BLaER1 treated with 17β-estradiol and CSF1 and Interleukin-3, amounts not matched to agents 10 nM and 100 nM (cell line): ENCODE measurements around the gene XYLB.

Source experiments
- H3K27ac ChIP-seq, 11 experiments: shearing (Covaris generic); formaldehyde crosslinking; 2 replicates each; pipeline ENCODE4 v1.8.1; 2022
- H3K27me3 ChIP-seq, 11 experiments: shearing (Covaris generic); formaldehyde crosslinking; 2 replicates each; pipeline ENCODE4 v1.8.1; 2022
- H3K36me3 ChIP-seq, 11 experiments: shearing (Covaris generic); formaldehyde crosslinking; 2 replicates each; pipeline ENCODE4 v1.8.1; 2022
- H3K4me1 ChIP-seq, 10 experiments: shearing (Covaris generic); formaldehyde crosslinking; 2 replicates each; pipeline ENCODE4 v1.8.1; 2022
- H3K4me2 ChIP-seq, 11 experiments: shearing (Covaris generic); formaldehyde crosslinking; 2 replicates each; pipeline ENCODE4 v1.8.1; 2022
- H3K4me3 ChIP-seq, 10 experiments: shearing (Covaris generic); formaldehyde crosslinking; 2 replicates each; pipeline ENCODE4 v1.8.1; 2022
- H3K9ac ChIP-seq, 11 experiments: shearing (Covaris generic); formaldehyde crosslinking; 2 replicates each; pipeline ENCODE4 v1.8.1; 2022
- H3K9me3 ChIP-seq, 11 experiments: shearing (Covaris generic); formaldehyde crosslinking; replicated peaks in 1 of 11; 2 replicates each; pipeline ENCODE4 v1.8.1; 2022
- H4K20me1 ChIP-seq, 11 experiments: shearing (Covaris generic); formaldehyde crosslinking; 2 replicates each; pipeline ENCODE4 v1.8.1; 2022
- Cebpa-rat ChIP-seq, 11 experiments: shearing (Covaris generic); IDR thresholded peaks; 2 replicates each; pipeline ENCODE4 v1.8.1; 2022

XYLB gene

DNA sequence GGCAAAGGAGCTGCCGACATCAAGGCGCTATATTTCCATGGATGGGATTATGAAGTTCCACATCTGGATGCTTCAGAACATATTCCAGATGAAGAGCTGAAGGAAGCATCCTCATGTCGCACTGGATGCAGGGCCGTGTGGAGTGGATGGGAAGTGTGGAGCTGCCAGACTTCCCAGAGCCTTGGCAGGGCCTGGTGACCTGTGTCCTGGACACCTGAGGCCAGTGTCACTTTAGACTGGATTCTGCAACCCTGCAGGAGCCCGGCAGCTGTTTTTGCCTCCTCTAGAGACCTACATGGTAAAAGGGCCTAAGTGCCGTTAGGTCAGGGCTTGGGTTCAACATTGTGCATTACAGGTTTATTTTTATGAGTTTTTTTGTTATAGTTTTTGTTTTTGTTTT is 11.3 kb upstream of the XYLB start:
- H3K4me3 ChIP-seq: no peak overlapping the region
- H3K9ac ChIP-seq: no peak overlapping the region
- H3K4me2 ChIP-seq: no peak overlapping the region
- H3K27ac ChIP-seq: no peak overlapping the region
- no peak for TF ChIP-seq Cebpa-rat (IDR thresholded peaks at IDR 0.05)
- H4K20me1 ChIP-seq: no peaks in the 10 kb centered on the region
- no peaks in the 10 kb centered on the region for H3K27me3 ChIP-seq
- no peaks in the 10 kb centered on the region for H3K36me3 ChIP-seq
- H3K9me3 ChIP-seq: no peaks in the 10 kb centered on the region
- no peaks in the 10 kb centered on the region for H3K4me1 ChIP-seq

GRCh38 chr3:38337703-38338102 is 8.9 kb upstream of the XYLB start:
- Histone ChIP-seq H3K4me2 (no peak overlapping the region), H3K4me1 (no peaks in the 10 kb centered on the region)
- no peak for TF ChIP-seq Cebpa-rat (IDR thresholded peaks at IDR 0.05)

DNA sequence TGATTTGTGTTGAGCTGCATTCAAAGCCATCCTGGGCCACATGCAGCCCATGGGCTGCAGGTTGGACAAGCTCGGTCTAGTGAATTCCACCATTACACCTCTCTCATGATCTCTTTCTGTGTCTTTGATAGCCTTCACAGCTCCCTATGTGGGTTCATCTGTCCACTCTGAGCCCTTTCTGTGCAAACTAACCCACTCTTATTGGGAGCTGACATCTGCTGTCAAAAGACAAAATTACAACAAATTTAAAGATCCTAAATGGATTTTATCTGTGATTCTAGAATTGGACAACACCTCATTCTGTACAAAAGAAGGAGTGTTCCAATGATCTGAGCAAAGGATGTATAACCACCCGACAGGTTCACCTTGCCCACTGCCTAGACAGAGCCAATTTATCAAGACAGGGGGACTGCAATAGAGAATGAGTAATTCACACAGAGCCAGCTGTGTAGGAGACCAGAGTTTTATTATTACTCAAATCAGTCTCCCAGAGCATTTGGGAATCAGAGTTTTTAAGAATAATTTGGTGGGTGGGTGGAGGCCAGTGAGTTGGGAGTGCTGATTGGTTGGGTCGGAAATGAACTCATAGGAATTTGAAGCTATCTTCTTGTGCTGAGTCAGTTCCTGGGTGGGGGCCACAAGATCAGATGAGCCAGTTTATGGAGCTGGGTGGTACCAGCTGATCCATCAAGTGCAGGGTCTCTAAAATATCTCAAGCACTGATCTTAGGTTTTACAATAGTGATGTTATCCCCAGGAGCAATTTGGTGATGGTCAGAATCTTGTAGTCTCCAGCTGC is 2.6 kb upstream of the XYLB start:
- no peak for TF ChIP-seq Cebpa-rat (IDR thresholded peaks at IDR 0.05)
- H3K9ac ChIP-seq: no peak overlapping the region
- H3K27me3 ChIP-seq: no peaks in the 10 kb centered on the region
- no peak overlapping the region for H3K27ac ChIP-seq
- no peak overlapping the region for H3K4me2 ChIP-seq
- H3K4me3 ChIP-seq: no peak overlapping the region
- peaks cover 0 to under 1% (median 0%) of the 10 kb centered on the region in 11 experiments; a peak in 4 of 22 replicates for H3K9me3 ChIP-seq
- H3K36me3 ChIP-seq: 0 out of 22 replicates have a peak, but pooled peaks cover 0 to under 1% (median 0%) of the 10 kb centered on the region in 11 experiments
- 0 out of 22 replicates have a peak, but pooled peaks cover 0 to under 1% (median 0%) of the 10 kb centered on the region in 11 experiments for H4K20me1 ChIP-seq
- peaks cover 19 to 27% (median 20%) of the 10 kb centered on the region in 10 experiments for H3K4me1 ChIP-seq

More at GRCh38 chr3:38337703-38338102, 8.9 kb upstream of the XYLB start:
- Histone ChIP-seq H3K4me3 (no peak overlapping the region), H3K9ac (no peak overlapping the region), H3K27ac (no peak overlapping the region), H4K20me1 (no peaks in the 10 kb centered on the region), H3K36me3 (no peaks in the 10 kb centered on the region), H3K9me3 (no peaks in the 10 kb centered on the region; a peak in 1 of 22 replicates), H3K27me3 (no peaks in the 10 kb centered on the region)

DNA sequence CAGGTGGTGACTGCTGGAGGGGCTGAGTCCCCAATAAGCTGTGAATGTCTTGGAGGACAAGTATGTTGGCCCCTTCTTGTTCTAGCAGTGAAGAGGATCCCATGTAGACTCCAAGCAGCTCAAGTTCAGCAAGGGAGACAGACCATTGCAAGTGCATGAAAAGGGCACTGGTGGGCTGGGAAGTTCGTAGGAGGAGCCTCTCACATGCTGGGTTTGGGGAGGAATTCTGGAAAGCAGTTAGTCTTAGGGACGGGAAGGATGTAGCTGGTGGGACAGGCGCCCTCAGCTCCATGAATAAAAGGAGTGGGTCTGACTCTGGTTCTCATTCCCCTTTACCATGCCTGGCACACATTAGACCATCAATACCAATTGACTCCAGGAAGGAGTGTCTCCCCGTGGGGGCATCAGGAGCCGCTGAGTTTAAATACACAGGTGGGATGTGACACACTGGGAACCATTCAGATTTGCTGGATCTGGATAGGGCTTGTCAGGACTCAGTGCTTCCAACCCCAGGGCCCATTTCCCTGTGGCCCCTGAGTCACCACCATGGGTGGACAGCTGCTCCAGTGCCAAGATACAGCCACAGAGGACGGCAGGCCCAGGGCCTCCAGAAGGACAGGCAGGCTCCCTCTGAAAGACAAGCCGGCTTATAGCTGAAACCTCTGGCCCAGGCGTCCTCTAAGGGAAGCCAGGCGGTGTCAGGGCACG is 552 bp upstream of the XYLB start:
- peak overlapping the region in 2 of 11 experiments; percentile 72 to 75; a peak in 2 of 22 replicates for H3K27ac ChIP-seq
- peaks cover 0 to 7% (median 0%) of the 10 kb centered on the region in 11 experiments; a peak in 4 of 22 replicates for H3K9me3 ChIP-seq
- H4K20me1 ChIP-seq: 0 out of 22 replicates have a peak, but pooled peaks cover 0 to 4% (median 0%) of the 10 kb centered on the region in 11 experiments
- H3K9ac ChIP-seq: peak overlapping the region in 8 of 11 experiments; percentile 74 to 86 (median 82); a peak in 11 of 22 replicates
- H3K4me3 ChIP-seq: peak overlapping the region in 8 of 10 experiments; percentile 65 to 88 (median 75); a peak in 11 of 20 replicates
- H3K36me3 ChIP-seq: peaks cover 0 to 14% (median 0%) of the 10 kb centered on the region in 11 experiments; a peak in 2 of 22 replicates
- H3K27me3 ChIP-seq: no peaks in the 10 kb centered on the region
- TF ChIP-seq Cebpa-rat (IDR thresholded peaks at IDR 0.05): no peak
- peaks cover 19 to 27% (median 21%) of the 10 kb centered on the region in 10 experiments for H3K4me1 ChIP-seq
- peak overlapping the region; percentile 89 to 99 (median 97); a peak in 20 of 22 replicates for H3K4me2 ChIP-seq

GRCh38 chr3:38347421-38348200 is 1.0 kb downstream of the XYLB start:
- Histone ChIP-seq H3K9ac (peak overlapping the region; percentile 70 to 86 (median 81); a peak in 20 of 22 replicates), H3K4me3 (peak overlapping the region; percentile 65 to 88 (median 74)), H3K36me3 (peaks cover 0 to 26% (median 6%) of the 10 kb centered on the region in 11 experiments; a peak in 9 of 22 replicates), H3K4me2 (peak overlapping the region; percentile 89 to 99 (median 97)), H3K4me1 (peaks cover 19 to 27% (median 21%) of the 10 kb centered on the region in 10 experiments), H3K27ac (peak overlapping the region in 7 of 11 experiments; percentile 61 to 77 (median 74); a peak in 11 of 22 replicates), H4K20me1 (0 out of 22 replicates have a peak, but pooled peaks cover 0 to 4% (median 0%) of the 10 kb centered on the region in 11 experiments), H3K27me3 (no peaks in the 10 kb centered on the region), H3K9me3 (peaks cover 0 to 7% (median 0%) of the 10 kb centered on the region in 11 experiments; a peak in 4 of 22 replicates)
- TF ChIP-seq Cebpa-rat (IDR thresholded peaks at IDR 0.05): no peak

- no peak overlapping the region for H3K27ac ChIP-seq
- H3K36me3 ChIP-seq: peaks cover 0 to 36% (median 8%) of the 10 kb centered on the region in 11 experiments; a peak in 9 of 22 replicates
- peaks cover 0 to 7% (median 0%) of the 10 kb centered on the region in 11 experiments; a peak in 4 of 22 replicates for H3K9me3 ChIP-seq
- H3K4me3 ChIP-seq: no peak overlapping the region
- no peaks in the 10 kb centered on the region for H3K27me3 ChIP-seq
- H3K4me2 ChIP-seq: peak overlapping the region; percentile 89 to 99 (median 97); a peak in 18 of 22 replicates
- peaks cover 19 to 27% (median 21%) of the 10 kb centered on the region in 10 experiments for H3K4me1 ChIP-seq
- TF ChIP-seq Cebpa-rat (IDR thresholded peaks at IDR 0.05): no peak
- 0 out of 22 replicates have a peak, but pooled peaks cover 0 to 4% (median 0%) of the 10 kb centered on the region in 11 experiments for H4K20me1 ChIP-seq
- H3K9ac ChIP-seq: no peak overlapping the region
Measured at GRCh38 chr3:38348903-38349302, 2.3 kb downstream of the XYLB start.

DNA sequence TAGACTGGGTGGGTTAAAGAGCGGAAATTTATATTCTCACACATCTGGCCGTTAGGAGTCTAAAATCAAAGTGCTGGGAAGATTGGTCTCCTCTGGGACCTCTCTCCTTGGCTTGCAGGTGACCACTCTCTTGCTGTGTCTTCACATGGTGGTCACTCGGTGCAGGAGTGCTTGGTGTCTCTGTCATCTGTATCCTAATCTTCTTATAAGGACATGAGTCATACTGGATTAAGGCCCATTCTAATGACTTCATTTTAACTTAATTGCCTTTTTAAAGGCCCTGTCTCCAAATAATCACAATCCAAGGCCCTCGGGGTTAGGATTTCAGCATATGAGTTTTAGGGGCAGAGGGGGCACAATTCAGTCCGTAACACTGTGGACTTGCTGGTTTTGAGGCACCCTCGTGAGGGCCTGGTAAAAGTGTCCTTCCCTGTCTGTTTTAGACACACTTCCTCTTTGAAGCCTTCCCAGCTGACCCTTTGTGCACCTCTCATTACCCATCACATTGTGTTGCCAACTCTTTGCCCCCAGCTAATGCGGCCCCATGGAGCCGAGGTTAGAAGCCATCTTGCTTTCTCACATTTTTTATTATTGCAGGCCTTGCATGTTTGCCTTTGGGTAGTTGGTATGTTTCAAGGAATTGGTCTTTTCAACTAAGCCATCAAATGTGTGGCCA is 3.2 kb downstream of the XYLB start:
- H3K4me2 ChIP-seq: no peak overlapping the region
- H3K4me1 ChIP-seq: peaks cover 19 to 25% (median 20%) of the 10 kb centered on the region in 10 experiments
- no peaks in the 10 kb centered on the region for H3K27me3 ChIP-seq
- peaks cover 0 to 36% (median 8%) of the 10 kb centered on the region in 11 experiments; a peak in 9 of 22 replicates for H3K36me3 ChIP-seq
- 0 out of 22 replicates have a peak, but pooled peaks cover 0 to 4% (median 0%) of the 10 kb centered on the region in 11 experiments for H4K20me1 ChIP-seq
- peaks cover 0 to 7% (median 0%) of the 10 kb centered on the region in 11 experiments; a peak in 4 of 22 replicates for H3K9me3 ChIP-seq
- TF ChIP-seq Cebpa-rat (IDR thresholded peaks at IDR 0.05): no peak
- no peak overlapping the region for H3K4me3 ChIP-seq
- H3K27ac ChIP-seq: no peak overlapping the region
- no peak overlapping the region for H3K9ac ChIP-seq
